ENCODE measurements around the gene RUFY4. TPM values are rescaled to one million over a fixed set of nuclear protein-coding genes. Genes with fewer than 3 reads are reported as not detected.

The RUFY4 gene
- total and polyA plus RNA-seq, 2 experiments from 2014 or later, result 0.27 TPM; not detected in 1

- TF ChIP-seq REST (IDR thresholded peaks at IDR 0.05; ENCODE audit: unreplicated experiment) (no peak), EZH2phosphoT487 (IDR thresholded peaks at IDR 0.05; ENCODE audit: unreplicated experiment) (no peak), CTCF (conservative IDR thresholded peaks at IDR 0.05; ENCODE audit: low read depth in 2 of 2) (no peak), POLR2AphosphoS5 (IDR thresholded peaks at IDR 0.05; ENCODE audit: low read depth) (no peak), JUNB (IDR thresholded peaks at IDR 0.05; ENCODE audit: unreplicated experiment) (no peak), CREB1 (CRISPR knock-in tag; IDR thresholded peaks at IDR 0.05; ENCODE audit: low read depth) (no peak)
These were observed 49.5 kb upstream of the RUFY4 start (continued) for GRCh38 chr2:218019411-218020060.

- DNase-seq (ENCODE audit: low spot score), result no peak
- Mint-ChIP-seq H3K27me3 (ENCODE audit: insufficient read depth, low read depth, poor library complexity) (peaks cover 19% of the 10 kb centered on the region), H3K9me3 (no peaks in the 10 kb centered on the region), H3K27ac (no peak overlapping the region), H3K4me3 (no peak overlapping the region), H3K36me3 (ENCODE audit: low read depth) (no peaks in the 10 kb centered on the region; the same call in 2 of the 3 replicates), H3K4me1 (peaks cover 42% of the 10 kb centered on the region)
- Histone ChIP-seq H4K20me1 (replicated peaks; ENCODE audit: insufficient read depth) (no peaks in the 10 kb centered on the region), H3K79me2 (replicated peaks; ENCODE audit: insufficient read depth) (no peaks in the 10 kb centered on the region), H3K36me3 (ENCODE audit: insufficient read depth) (no peaks in the 10 kb centered on the region), H3K4me2 (no peak overlapping the region), H2AFZ (no peak overlapping the region), H3K27ac (ENCODE audit: low read depth) (no peak overlapping the region), H3F3A (replicated peaks; ENCODE audit: low read depth) (no peaks in the 10 kb centered on the region), H3K9me2 (ENCODE audit: insufficient read depth) (no peaks in the 10 kb centered on the region), H3K4me3 (no peak overlapping the region), H3K4me1 (ENCODE audit: insufficient read depth) (peaks cover 3% of the 10 kb centered on the region), H3K27me3 (ENCODE audit: insufficient read depth) (no peaks in the 10 kb centered on the region)
- no peak for ATAC-seq
- TF ChIP-seq REST (IDR thresholded peaks at IDR 0.05; ENCODE audit: unreplicated experiment), result no peak
- no peak for TF ChIP-seq NANOG (IDR thresholded peaks at IDR 0.05; ENCODE audit: borderline replicate concordance)
- TF ChIP-seq ZNF331 (CRISPR knock-in tag; IDR thresholded peaks at IDR 0.05; ENCODE audit: low read depth), result no peak
- TF ChIP-seq JUNB (IDR thresholded peaks at IDR 0.05; ENCODE audit: unreplicated experiment), result no peak
- no peak for TF ChIP-seq EZH2 (IDR thresholded peaks at IDR 0.05; ENCODE audit: low read depth, unreplicated experiment)
- TF ChIP-seq STAT1 (IDR thresholded peaks at IDR 0.05; ENCODE audit: unreplicated experiment), result no peak
- no peak for TF ChIP-seq CREB1 (CRISPR knock-in tag; IDR thresholded peaks at IDR 0.05; ENCODE audit: low read depth)
These were observed 48.8 kb upstream of the RUFY4 start for GRCh38 chr2:218020281-218020680.

All from GM23338 (cell line).